HUDEP-2 (cell line): ENCODE results near the gene YWHAQ.

Experiments
- DNase-seq, 76 experiments: peaks; one replicate each; lab custom pipeline; 2025; ENCODE audit not compliant: unreplicated experiment in 76 of 76; lab: John Stamatoyannopoulos, UW

Gene YWHAQ

DNA sequence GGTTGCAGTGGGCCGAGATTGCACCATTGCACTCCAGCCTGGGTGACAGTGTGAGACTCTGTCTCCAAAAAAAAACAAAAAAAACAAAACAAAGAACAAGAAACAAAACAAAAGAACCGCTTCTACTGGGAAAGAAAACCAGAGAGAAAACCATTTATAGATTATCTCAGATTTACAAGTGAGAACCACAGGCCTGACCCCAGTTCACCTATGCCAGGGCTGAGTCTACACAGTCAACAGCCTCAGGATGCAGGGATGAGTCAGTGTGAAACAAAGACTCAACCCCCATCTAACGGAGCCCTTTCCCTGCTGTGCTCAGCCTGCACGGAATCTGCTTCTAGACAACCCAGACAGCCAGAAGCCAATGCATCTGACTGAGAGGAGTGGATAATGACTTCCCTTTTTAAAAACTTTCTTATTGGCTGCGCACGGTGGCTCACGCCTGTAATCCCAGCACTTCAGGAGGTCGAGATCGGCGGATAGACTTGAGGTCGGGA lies 25.5 kb upstream of the YWHAQ start:
- DNase-seq: no peak

DNA sequence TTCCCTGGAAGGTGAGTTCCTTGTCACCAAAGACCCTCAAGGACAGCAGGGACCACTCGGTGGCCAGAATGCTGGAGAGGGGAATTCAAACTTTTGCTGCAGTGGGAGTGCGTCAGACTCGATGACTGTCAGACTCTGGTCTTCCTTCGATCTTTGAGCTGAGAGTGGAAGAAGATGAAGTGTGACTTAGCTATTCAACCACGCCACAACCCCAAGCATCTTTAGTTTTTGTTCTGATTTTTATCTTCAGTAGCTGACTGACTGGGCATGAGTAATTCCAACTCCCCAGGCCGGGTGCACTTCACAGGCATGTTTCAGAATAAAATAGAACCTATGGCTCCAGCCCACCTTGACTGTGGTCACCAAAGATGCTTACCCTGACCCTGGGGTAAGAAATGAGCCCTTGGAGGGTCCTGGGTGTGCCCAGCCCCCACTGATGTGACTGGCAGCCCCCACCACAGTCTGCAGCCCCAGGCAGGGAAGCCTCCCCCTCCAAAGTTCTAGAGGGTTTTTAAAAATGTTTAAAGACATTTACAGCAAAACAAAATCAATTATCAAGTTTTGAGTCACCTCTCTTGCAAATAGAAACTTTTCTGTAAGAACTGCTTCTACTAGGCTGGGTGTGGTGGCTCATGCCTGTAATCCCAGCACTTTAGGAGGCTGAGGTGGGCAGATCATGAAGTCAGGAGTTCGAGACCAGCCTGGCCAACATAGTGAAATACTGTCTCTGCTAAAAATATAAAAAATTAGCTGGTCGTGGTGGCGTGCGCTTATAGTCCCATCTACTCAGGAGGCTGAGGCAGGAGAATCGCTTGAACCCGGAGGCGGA lies 24.9 kb upstream of the YWHAQ start:
- peak in 7 of 76 experiments; percentile 4 to 31 (median 22) for DNase-seq

- no peak for DNase-seq
These were observed 23.8 kb upstream of the YWHAQ start for GRCh38 chr2:9654452-9655100.

GRCh38 chr2:9653485-9654271 lies 22.9 kb upstream of the YWHAQ start:
- no peak for DNase-seq

DNA sequence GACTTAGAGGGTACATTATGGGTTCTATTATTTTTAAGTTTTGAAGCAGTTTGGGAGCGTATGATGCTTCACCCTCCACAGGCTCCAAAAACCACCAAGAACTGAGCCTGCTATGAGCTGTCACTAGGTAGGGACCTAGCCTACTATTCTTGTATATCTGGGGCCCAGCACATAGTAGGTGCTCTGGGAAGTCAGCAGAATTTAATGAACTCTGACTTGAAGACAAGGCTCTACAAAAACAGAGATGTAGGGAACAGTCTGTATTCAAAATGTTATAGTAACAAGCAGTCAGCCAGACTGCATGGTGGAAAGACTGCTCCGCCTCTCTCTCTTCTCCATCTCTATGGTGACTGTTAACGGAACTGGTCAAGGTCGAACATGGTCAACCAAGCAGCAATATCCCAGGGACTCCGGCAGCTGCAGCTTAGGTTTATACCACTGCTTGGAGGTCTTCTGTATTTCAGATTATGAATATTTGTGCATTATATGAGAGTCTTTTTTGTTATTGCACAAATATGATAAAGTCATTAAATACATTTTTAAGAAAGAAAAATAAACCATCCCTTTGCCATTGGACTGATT lies 22.2 kb upstream of the YWHAQ start:
- DNase-seq: no peak

- DNase-seq: no peak
These were observed 21.5 kb upstream of the YWHAQ start for GRCh38 chr2:9652267-9652666.

DNA sequence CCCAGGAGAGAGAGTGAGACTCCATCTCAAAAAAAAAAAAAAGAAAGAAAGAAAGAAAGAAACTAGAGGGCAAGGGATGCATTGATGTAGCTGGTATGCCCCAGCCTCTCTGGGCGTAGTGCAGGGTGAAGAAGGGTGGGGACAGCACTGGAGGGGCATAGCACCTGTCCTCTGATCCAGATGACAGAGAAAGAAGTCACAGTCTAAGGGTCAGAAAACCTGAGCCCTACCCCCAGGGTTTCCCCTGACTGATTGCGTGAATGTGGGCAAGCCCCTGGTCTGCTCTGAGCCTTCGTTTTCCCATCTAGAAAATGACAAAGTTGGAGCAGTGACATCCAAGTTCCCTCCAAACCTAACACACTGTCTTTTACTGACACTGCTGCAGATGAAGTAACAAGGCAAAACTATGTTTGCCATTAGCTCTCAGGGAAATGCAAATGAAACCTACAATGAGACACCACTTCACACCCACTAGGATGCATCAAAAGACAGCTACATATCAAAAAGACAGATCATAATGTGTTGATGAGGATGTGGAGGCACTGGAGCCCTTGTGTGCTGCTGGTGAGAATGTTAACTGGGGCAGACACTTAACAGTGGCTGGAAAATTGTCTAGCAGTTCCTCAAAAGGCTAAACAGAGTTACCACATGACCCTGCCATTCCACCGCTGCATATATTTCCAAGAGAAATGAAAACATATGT lies 19.5 kb upstream of the YWHAQ start:
- no peak for DNase-seq

GRCh38 chr2:9649261-9649660 lies 18.5 kb upstream of the YWHAQ start:
- no peak for DNase-seq

DNA sequence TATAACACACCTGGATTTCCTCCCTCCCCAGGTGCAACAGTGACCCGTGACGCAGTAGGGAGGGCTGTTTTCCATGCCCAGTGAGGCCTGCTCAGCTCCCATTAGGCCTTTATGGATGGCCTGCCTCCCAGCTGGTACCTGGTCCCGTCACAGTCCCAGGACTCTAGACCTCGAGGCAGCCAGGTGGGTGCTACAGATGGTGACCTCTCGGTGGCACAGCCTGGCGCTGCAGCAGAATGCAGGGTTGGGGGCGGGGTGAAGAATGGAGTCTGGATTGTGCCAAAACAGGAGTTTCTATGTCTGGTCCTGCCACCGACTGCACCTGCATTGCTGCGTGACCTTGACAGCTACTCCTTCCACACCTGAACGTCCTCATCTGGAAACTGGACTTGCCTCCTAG lies 18.0 kb upstream of the YWHAQ start:
- no peak for DNase-seq

- no peak for DNase-seq
These were observed 17.1 kb upstream of the YWHAQ start for GRCh38 chr2:9647884-9648283.

- DNase-seq: no peak
These were observed 15.6 kb upstream of the YWHAQ start for GRCh38 chr2:9646196-9647030.

DNA sequence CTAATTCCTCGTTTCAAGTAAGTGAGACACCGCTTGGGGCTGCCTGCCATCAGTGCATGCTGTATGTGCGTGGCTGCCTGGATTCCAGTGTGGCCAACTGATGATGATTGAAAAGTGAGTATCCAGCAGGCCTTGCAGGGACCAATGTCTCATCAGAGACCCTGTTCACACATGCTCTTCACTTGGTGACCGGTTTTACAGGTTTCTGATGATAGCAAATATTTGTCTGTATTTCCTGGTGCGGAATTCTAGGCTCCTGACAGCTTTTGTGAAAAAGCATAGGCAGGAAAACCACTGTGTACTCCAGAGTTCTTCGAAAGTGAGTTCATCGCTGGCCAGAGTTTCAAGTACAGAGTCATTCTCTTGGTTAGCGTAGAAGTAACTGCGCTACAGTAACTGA lies 13.8 kb upstream of the YWHAQ start:
- no peak for DNase-seq

DNA sequence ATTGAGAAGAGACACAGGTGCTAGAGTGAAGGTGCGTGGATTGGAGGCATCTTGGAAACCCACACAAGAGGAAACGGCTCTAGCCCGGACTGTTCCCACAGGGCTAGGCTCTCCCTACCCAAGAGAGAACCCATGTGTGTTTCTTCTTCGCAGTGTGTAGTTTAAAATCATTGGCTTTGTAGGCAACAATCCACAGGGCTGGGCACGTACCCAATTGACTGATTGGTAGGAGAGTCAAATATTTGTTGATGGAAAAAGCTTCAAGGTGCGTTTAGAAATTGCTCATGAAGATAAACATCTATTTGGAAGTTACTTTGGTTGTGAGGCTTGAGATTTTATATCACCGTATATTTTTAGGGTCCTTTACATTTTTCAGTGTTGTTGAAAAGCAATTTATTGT lies 13.2 kb upstream of the YWHAQ start:
- DNase-seq: no peak

DNA sequence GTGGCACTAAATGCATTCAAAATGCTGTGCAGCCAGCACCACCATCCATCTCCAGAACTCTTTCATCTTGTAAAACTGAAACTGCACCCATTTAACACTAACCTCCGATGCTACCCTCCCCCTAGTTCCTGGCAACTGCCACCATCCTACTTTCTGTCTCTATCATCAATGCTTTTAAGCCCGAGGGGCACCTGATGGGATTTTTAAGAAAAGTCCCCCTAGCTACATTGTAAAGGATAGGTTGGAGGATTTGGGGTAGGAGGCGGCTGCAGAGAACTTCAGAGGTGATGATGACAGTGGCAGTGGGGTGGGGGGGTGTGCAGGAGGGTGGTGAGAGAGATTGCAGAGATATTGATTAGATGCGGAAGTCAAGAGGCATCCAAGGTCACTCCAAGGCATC lies 10.8 kb upstream of the YWHAQ start:
- DNase-seq: no peak

DNA sequence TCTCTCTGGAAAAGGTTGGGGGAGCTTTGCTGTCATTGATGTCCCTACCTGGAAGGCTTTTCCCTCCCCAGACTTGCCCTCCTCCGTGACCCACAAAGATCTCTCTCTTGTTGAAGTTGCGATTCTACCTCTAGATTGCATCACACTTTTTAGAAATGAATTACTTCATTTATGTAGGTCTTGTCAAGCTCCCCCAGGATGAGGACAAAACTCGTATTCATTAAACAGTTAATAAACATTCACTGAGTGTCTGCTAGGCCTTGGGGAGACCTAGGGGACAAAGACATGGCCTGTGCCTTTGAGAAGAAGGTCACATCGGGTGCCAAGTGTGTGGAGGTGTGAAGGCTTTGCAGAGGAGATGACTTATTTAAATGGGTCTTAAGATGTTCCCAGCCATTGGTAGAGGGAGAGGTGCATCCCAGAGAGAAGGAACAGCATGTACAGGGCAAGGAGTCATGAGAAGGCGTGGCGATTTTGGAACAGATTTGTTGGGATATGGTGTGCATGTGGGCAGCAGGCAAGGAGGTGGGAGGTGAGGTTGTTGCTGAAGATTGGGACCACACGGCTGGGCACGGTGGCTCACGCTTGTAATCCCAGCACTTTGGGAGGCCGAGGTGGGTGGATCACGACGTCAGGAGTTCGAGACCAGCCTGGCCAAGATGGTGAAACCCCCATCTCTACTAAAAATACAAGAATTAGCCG lies 9.8 kb upstream of the YWHAQ start:
- no peak for DNase-seq

GRCh38 chr2:9639740-9640343 lies 9.0 kb upstream of the YWHAQ start:
- no peak for DNase-seq

DNA sequence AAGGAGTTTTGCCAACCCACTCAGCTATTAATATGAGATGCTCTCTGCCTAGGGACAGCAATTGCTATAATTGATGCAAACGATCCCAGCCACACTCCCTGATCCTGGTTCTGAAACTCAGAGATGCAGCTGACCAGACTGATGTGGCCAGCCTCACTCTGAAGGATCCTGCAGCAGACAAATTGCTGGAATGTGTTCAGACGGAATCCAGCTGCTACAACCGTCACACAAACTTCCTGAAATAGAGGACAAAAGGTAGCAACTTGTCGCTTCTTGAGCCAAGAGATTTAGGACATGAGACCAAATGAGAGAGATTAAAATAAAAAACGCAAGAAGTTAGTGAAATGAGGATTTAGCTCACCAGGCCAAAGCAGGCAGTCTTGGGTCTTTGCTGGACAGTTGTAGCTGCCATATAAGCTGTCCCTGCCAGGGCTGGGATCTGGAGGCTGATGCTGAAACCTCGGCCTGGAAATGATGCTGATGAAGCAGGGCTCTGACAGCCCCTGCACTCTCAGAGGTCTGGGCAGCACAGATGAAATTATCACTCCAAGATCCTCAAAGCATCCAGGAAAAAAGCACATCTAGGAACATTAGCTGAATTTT lies 8.3 kb upstream of the YWHAQ start:
- DNase-seq: no peak

DNA sequence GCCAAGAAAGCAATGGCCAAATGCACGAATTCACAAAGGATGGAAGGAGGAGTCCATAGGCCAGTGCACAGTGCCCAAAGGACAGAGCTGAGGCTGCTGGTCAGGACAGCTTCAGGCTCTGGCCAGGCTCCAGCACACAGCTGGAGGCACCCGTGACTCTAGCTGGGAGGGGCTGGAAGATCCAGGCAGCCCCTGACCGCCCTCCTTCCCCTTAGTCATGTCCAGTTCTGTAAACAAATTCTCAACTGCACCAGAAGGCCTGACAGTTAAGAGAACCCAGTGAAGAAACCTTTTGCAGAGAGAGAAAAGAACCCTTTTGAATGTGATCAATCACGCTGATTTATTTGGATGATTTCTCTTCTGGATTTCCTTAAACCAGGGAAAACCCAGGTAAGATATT lies 7.7 kb upstream of the YWHAQ start:
- peak in 12 of 76 experiments; percentile 10 to 66 (median 33) for DNase-seq
